PC-9 (cell line): ENCODE data around the gene PIK3CA. TPM values are rescaled to one million over a fixed set of nuclear protein-coding genes. Genes with fewer than 3 reads are reported as not detected.

Experiments used
- BruUV-seq: library from RNA; stranded (reverse); fragments of 400-500 nt; replicated peaks from 2 replicates; lab custom pipeline; 2021; lab: Mats Ljungman, UMichigan
- CTCF ChIA-PET: fragments of 300-600 bp; sonication (Branson Sonifier 250); formaldehyde crosslinking; loops from one replicate; lab custom pipeline; 2022; ENCODE audit warnings: antibody characterized with exemption; lab: Charles Lee
- POLR2A ChIA-PET: fragments of 300-600 bp; sonication (Branson Sonifier 250); formaldehyde crosslinking; loops from one replicate; lab custom pipeline; 2022; ENCODE audit warnings: antibody characterized with exemption; ENCODE audit not compliant: unreplicated experiment; lab: Charles Lee
- DNase-seq, 2 experiments: peaks; one replicate each; pipeline versions ENCODE4 v3.0.0 to v3.0.0-alpha.2; 2015 to 2022; ENCODE audit warnings: mixed read lengths in 1 of 2
- H2AFZ ChIP-seq: fragments of 200-600 bp; sonication (generic); 2 replicates; pipeline ENCODE4 v1.8.1; 2017; ENCODE audit warnings: antibody characterized with exemption
- H3F3A ChIP-seq: fragments of 200-600 bp; sonication (generic); 2 replicates; pipeline ENCODE4 v1.8.1; 2017; ENCODE audit warnings: antibody characterized with exemption, mild to moderate bottlenecking, low read depth; ENCODE audit not compliant: insufficient read depth
- H3K27ac ChIP-seq: fragments of 200-600 bp; sonication (generic); 2 replicates; pipeline ENCODE4 v1.6.1; 2016; ENCODE audit warnings: mixed run types
- H3K27me3 ChIP-seq: fragments of 200-600 bp; sonication (generic); 2 replicates; pipeline ENCODE4 v1.6.1; 2016; ENCODE audit warnings: low read depth, mixed run types; ENCODE audit not compliant: insufficient read depth
- H3K36me3 ChIP-seq: fragments of 200-600 bp; sonication (generic); 2 replicates; pipeline ENCODE4 v1.6.1; 2016; ENCODE audit warnings: low read depth, mixed run types
- H3K4me1 ChIP-seq: fragments of 200-600 bp; sonication (generic); replicated peaks from 2 replicates; pipeline ENCODE4 v1.6.1; 2016; ENCODE audit warnings: mixed run types; ENCODE audit not compliant: insufficient read depth
- H3K4me2 ChIP-seq: fragments of 200-600 bp; sonication (generic); 2 replicates; pipeline ENCODE4 v1.6.1; 2017; ENCODE audit warnings: mixed run types
- H3K4me3 ChIP-seq: fragments of 200-600 bp; sonication (generic); 2 replicates; pipeline ENCODE4 v1.6.1; 2016; ENCODE audit warnings: mixed run types
- H3K79me2 ChIP-seq: fragments of 200-600 bp; sonication (generic); 2 replicates; pipeline ENCODE4 v1.6.1; 2017; ENCODE audit warnings: low read depth, mixed run types
- H3K9me2 ChIP-seq: fragments of 200-600 bp; sonication (generic); 2 replicates; pipeline ENCODE4 v1.8.1; 2017; ENCODE audit warnings: mild to moderate bottlenecking; ENCODE audit not compliant: insufficient read depth
- H3K9me3 ChIP-seq: fragments of 200-600 bp; sonication (generic); 2 replicates; pipeline ENCODE4 v1.8.1; 2016; ENCODE audit warnings: low read depth; ENCODE audit not compliant: insufficient read depth
- H4K20me1 ChIP-seq: fragments of 200-600 bp; sonication (generic); 2 replicates; pipeline ENCODE4 v1.8.1; 2017; ENCODE audit not compliant: insufficient read depth
- CTCF ChIP-seq: fragments of 200-600 bp; sonication (generic); conservative IDR thresholded peaks from 2 replicates; pipeline ENCODE4 v1.6.1; 2017; ENCODE audit warnings: mixed run types, antibody characterized with exemption, mild to moderate bottlenecking, moderate library complexity
- EZH2 ChIP-seq: fragments of 200-600 bp; sonication (generic); IDR thresholded peaks from 2 replicates; pipeline ENCODE4 v1.8.0; 2017; ENCODE audit warnings: antibody characterized with exemption, low read depth
- intact Hi-C: fragments of 100-400 bp; cut with micrococcal nuclease; formaldehyde crosslinking; loops from one replicate; pipeline ENCODE4 v1.10.0; 2022; ENCODE audit not compliant: unreplicated experiment
- total RNA-seq: library from RNA; stranded (reverse); gene quantifications from 2 replicates; pipeline ENCODE4 v1.2.3, GENCODE V29; 2021

Gene PIK3CA
- total RNA-seq, 1 experiment from 2014 or later, result 39.9 TPM

- no TSS peak for BruUV-seq
- H4K20me1 ChIP-seq, result peaks cover 28% of the 10 kb centered on the region
These were observed 31.1 kb downstream of the PIK3CA start for GRCh38 chr3:179179256-179179655.

GRCh38 chr3:179179979-179180759 lies 32.0 kb downstream of the PIK3CA start:
- CTCF ChIA-PET, result no interaction called here
- Histone ChIP-seq H3K36me3 (no peaks in the 10 kb centered on the region), H3K27ac (peak overlapping the region; percentile 3; the same call in 1 of the 2 replicates), H4K20me1 (peaks cover 30% of the 10 kb centered on the region), H2AFZ (no peak overlapping the region), H3K4me3 (no peak overlapping the region), H3F3A (no peaks in the 10 kb centered on the region), H3K79me2 (peaks cover 28% of the 10 kb centered on the region), H3K9me2 (no peaks in the 10 kb centered on the region), H3K9me3 (no peaks in the 10 kb centered on the region), H3K4me1 (peaks cover 15% of the 10 kb centered on the region; the same call in 1 of the 2 replicates), H3K4me2 (no peak overlapping the region), H3K27me3 (no peaks in the 10 kb centered on the region)
- TF ChIP-seq EZH2, result no peak
- TF ChIP-seq CTCF, result no peak
- POLR2A ChIA-PET, result no interaction called here
- peak in 1 of 2 experiments; percentile 58 for DNase-seq
- intact Hi-C loops, result no loop called here
- no TSS peak for BruUV-seq

More at GRCh38 chr3:179179256-179179655, 31.1 kb downstream of the PIK3CA start:
- no peaks in the 10 kb centered on the region for H3K9me3 ChIP-seq
- CTCF ChIA-PET, result no interaction called here
- no peak overlapping the region for H2AFZ ChIP-seq
- H3F3A ChIP-seq, result no peaks in the 10 kb centered on the region
- H3K4me2 ChIP-seq, result no peak overlapping the region
- H3K27me3 ChIP-seq, result no peaks in the 10 kb centered on the region
- no peak for DNase-seq
- POLR2A ChIA-PET, result no interaction called here
- peaks cover 31% of the 10 kb centered on the region for H3K79me2 ChIP-seq
- intact Hi-C loops, result no loop called here
- H3K9me2 ChIP-seq, result no peaks in the 10 kb centered on the region
- H3K4me3 ChIP-seq, result no peak overlapping the region
- no peaks in the 10 kb centered on the region for H3K36me3 ChIP-seq
- peaks cover 15% of the 10 kb centered on the region; the same call in 1 of the 2 replicates for H3K4me1 ChIP-seq
- H3K27ac ChIP-seq, result no peak overlapping the region
- no peak for TF ChIP-seq EZH2
- no peak for TF ChIP-seq CTCF

GRCh38 chr3:179181021-179181472 lies 32.9 kb downstream of the PIK3CA start:
- Histone ChIP-seq H3K4me2 (no peak overlapping the region), H3K4me1 (peaks cover 15% of the 10 kb centered on the region; the same call in 1 of the 2 replicates), H3K36me3 (no peaks in the 10 kb centered on the region), H3K27me3 (no peaks in the 10 kb centered on the region), H3K9me3 (no peaks in the 10 kb centered on the region), H3K27ac (no peak overlapping the region), H3K4me3 (no peak overlapping the region), H3K9me2 (no peaks in the 10 kb centered on the region), H4K20me1 (peaks cover 30% of the 10 kb centered on the region), H2AFZ (no peak overlapping the region), H3K79me2 (peaks cover 25% of the 10 kb centered on the region), H3F3A (no peaks in the 10 kb centered on the region)
- no peak for DNase-seq
- no peak for TF ChIP-seq CTCF
- no peak for TF ChIP-seq EZH2
- ChIA-PET POLR2A (no interaction called here), CTCF (no interaction called here)
- intact Hi-C loops, result no loop called here
- no TSS peak for BruUV-seq
